ENCODE results near the gene CMTM8. TPM values are rescaled to one million over a fixed set of nuclear protein-coding genes. Genes with fewer than 3 reads are reported as not detected.

Gene CMTM8
- total RNA-seq, 2 donors from 2014 or later = 11.7 to 14.2 TPM

DNA sequence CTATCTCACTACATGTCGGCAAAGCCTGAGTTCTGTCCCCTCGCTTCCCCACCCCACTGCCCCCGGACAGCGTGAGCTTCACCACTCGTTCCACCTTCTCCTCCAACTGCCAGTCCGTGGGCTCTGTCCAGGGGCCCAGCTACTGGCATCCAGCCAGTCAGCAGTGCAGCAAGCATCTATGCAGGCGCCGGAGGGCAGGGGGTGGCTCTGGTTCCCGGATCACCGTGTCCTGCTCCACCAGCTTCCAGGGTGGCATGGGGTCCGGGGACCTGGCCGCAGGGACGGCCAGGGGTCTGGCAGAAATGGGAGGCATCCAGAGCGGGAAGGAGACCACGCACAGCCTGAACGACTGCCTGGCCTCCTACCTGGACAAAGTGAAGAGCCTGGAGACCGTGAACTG is 20.4 kb downstream of the CMTM8 start:
- Histone ChIP-seq H3K36me3 (no peaks in the 10 kb centered on the region), H3K4me1 (no peaks in the 10 kb centered on the region), H3K9ac (ENCODE audit: low read depth in 2 of 2, low read length in 2 of 2) (no peak overlapping the region), H3K4me3 (no peak overlapping the region), H3K27ac (no peak overlapping the region), H3K9me3 (no peaks in the 10 kb centered on the region), H3K27me3 (no peaks in the 10 kb centered on the region)
- intact Hi-C loops (cut with DNase I) = no loop called here
- TF ChIP-seq CTCF (IDR thresholded peaks at IDR 0.05) = no peak
- DNase-seq = no peak

GRCh38 chr3:32261545-32261944 is 23.1 kb downstream of the CMTM8 start:
- no peak overlapping the region for H3K27ac ChIP-seq
- no peak for TF ChIP-seq CTCF (IDR thresholded peaks at IDR 0.05)
- intact Hi-C loops (cut with DNase I) = no loop called here
- no peak overlapping the region for H3K4me3 ChIP-seq
- no peaks in the 10 kb centered on the region for H3K4me1 ChIP-seq
- no peaks in the 10 kb centered on the region for H3K27me3 ChIP-seq
- no peaks in the 10 kb centered on the region for H3K9me3 ChIP-seq
- H3K9ac ChIP-seq (ENCODE audit: low read depth in 2 of 2, low read length in 2 of 2) = no peak overlapping the region
- H3K36me3 ChIP-seq = no peaks in the 10 kb centered on the region
- DNase-seq = no peak

DNA sequence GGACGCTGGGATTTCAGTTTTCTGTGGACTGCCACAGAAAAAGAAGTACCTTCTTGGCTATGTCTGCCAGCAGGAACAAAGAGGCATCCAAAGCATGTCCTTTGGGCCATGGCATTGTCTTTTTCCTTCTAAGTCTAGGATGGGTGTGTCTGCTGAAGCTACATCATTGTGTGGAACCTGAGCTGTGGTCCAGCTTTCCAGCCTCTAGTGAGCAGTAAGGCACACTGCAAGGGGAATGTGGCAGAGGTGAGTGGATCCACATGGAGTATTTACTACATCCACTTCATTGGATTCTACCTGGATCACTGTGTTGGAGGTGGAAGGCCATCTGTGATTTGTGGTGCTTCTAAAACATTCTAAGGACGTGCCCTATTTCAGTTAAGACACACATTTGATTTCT is 23.7 kb downstream of the CMTM8 start:
- Histone ChIP-seq H3K36me3 (no peaks in the 10 kb centered on the region), H3K4me1 (no peaks in the 10 kb centered on the region), H3K27me3 (no peaks in the 10 kb centered on the region), H3K27ac (no peak overlapping the region), H3K9ac (ENCODE audit: low read depth in 2 of 2, low read length in 2 of 2) (no peak overlapping the region), H3K9me3 (no peaks in the 10 kb centered on the region), H3K4me3 (no peak overlapping the region)
- no peak for DNase-seq
- no peak for TF ChIP-seq CTCF (IDR thresholded peaks at IDR 0.05)
- intact Hi-C loops (cut with DNase I) = no loop called here

DNA sequence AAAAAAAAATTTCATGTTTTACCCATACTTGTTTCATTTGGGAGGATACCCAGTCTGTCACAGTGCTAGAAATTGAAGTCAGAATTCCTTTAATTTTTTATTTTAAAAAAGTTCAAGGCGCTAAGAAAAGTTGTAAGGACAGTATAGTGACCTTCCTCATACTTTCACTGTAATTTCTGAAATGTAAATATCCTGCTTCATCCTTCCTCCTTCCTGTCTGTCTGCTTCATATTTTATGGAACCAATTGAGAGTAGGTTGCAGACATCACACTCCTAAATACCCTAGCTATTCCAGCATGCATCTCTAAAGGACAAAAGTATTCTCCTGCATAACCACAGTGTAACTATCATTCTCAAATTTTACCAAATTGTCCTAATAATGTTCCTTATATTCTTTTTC is 35.8 kb downstream of the CMTM8 start:
- Histone ChIP-seq H3K4me3 (no peak overlapping the region), H3K4me1 (no peaks in the 10 kb centered on the region), H3K27ac (no peak overlapping the region), H3K9ac (ENCODE audit: low read depth in 2 of 2, low read length in 2 of 2) (no peak overlapping the region), H3K36me3 (no peaks in the 10 kb centered on the region), H3K9me3 (no peaks in the 10 kb centered on the region), H3K27me3 (no peaks in the 10 kb centered on the region)
- intact Hi-C loops (cut with DNase I) = no loop called here
- DNase-seq = no peak
- no peak for TF ChIP-seq CTCF (IDR thresholded peaks at IDR 0.05)

DNA sequence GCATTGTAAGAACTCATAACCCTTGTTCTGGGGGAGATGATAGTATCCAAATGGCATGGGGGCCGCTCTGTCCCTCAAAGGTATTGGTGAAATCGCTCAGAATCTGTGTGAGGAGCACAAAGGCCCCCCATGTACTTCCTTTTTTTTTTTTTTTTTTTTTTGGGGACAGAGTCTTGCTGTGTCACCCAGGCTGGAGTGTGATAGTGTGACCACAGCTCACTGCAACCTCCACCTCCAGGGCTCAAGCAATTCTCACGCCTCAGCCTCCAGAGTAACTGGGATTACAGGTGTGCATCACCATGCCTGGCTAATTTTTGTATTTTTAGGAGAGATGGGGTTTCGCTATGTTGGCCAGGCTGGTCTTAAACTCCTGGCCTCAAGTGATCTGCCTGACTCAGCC is 37.0 kb downstream of the CMTM8 start:
- no peaks in the 10 kb centered on the region for H3K4me1 ChIP-seq
- no peak for TF ChIP-seq CTCF (IDR thresholded peaks at IDR 0.05)
- intact Hi-C loops (cut with DNase I) = no loop called here
- H3K9ac ChIP-seq (ENCODE audit: low read depth in 2 of 2, low read length in 2 of 2) = no peak overlapping the region
- H3K9me3 ChIP-seq = no peaks in the 10 kb centered on the region
- no peaks in the 10 kb centered on the region for H3K27me3 ChIP-seq
- H3K27ac ChIP-seq = no peak overlapping the region
- no peaks in the 10 kb centered on the region for H3K36me3 ChIP-seq
- DNase-seq = no peak
- H3K4me3 ChIP-seq = no peak overlapping the region

All from colonic mucosa (tissue), 4 donors.